ENCODE results near the gene DBH.
A peak's percentile ranks its signal among the peaks of the same experiment; 100 is the strongest.

Gene DBH

DNA sequence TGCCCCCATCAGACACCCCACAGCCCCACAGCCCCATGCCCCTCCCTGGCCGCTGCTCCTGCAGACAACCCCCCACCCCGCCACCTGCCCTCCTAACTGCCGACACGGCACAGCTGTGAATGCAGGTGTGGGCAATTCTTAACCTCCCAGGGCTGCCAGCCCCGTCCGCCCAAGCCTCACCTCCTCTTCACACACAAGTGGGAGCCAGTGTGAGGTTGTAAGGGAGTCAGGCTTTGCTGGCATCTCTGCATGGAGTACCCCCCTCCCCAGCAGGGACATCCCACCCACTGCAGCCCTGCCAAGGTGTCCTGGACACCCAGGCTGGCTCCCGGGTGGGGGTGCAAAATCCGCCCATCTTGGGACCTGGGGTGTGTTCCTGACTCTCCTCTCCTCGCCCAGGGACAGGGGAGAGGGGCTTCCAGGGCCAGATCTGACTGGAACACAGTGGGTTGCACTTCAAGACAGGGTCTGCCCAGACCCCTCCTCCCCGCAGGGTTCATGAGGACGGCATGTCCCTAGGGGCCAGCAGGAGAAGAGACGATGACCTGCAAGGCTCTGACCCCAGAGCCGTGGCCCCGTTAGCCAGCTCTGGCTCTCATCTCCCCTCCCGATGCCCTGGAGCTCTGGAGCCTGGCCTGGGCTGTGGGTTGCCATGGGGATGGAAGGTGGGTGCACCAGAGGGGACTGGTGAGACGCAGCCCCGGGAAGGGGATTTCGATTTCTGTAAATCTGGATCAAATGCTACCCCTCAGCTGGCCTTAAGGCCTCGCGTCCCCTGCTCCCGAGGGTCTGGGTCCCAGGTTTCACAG is 67.6 kb downstream of the DBH start:
- peaks cover 3% of the 10 kb centered on the region for H3K36me3 Mint-ChIP-seq (ENCODE audit: low read depth)
- peaks cover 49% of the 10 kb centered on the region for H3K4me1 Mint-ChIP-seq (ENCODE audit: low read depth)
- DNase-seq, result no peak
- peak overlapping the region; percentile 27 for H3K4me3 Mint-ChIP-seq
- H3K9me3 Mint-ChIP-seq, result no peaks in the 10 kb centered on the region
- H3K27ac Mint-ChIP-seq, result no peak overlapping the region
- no peaks in the 10 kb centered on the region for H3K27me3 Mint-ChIP-seq

DNA sequence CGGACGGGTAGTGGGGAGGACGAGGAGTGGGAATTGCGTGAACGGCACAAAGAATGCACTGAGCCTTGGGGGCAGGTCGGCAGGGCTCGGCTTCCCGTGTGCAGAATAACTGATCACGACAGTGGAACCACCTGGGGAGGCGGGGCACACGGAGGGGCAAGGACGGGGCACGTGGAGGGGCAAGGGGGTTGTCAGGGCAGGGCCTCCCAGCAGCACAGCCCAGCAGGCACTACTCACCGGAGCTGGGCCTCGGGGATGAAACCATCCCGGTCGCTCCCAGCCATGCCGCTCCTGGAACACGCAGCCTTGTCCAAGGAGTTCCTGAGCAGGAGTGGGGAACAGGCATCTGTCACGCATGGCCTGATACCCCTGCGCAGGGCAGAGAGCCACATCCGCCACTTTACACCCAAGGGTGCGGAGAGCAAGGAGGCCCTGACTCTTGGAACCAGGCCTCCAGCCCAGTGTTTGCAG is 68.6 kb downstream of the DBH start:
- Mint-ChIP-seq H3K27me3 (no peaks in the 10 kb centered on the region), H3K27ac (peak overlapping the region; percentile 22), H3K4me3 (no peak overlapping the region), H3K36me3 (ENCODE audit: low read depth) (peaks cover 3% of the 10 kb centered on the region), H3K4me1 (ENCODE audit: low read depth) (peaks cover 54% of the 10 kb centered on the region), H3K9me3 (no peaks in the 10 kb centered on the region)
- no peak for DNase-seq

DNA sequence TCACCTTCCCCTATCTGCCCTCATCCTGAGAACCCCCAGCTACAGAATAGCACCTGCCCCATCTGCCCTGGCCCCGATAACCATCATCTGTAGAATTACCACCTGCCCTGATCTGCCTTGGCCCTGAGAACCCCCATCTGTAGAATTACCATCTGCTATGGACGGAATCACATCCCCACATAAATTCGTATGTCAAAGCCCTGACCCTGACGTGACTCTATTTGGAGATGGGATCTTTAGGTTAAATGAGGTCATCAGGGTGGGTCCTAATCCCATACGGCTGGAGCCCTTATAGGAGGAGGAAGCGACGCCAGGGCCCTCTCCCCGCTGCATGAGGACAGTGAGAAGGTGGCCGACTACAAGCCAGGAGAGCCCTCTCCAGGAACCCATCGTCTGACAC is 69.4 kb downstream of the DBH start:
- DNase-seq, result no peak
- Mint-ChIP-seq H3K27ac (no peak overlapping the region), H3K36me3 (ENCODE audit: low read depth) (peaks cover 3% of the 10 kb centered on the region), H3K4me1 (ENCODE audit: low read depth) (peaks cover 54% of the 10 kb centered on the region), H3K4me3 (no peak overlapping the region), H3K27me3 (no peaks in the 10 kb centered on the region), H3K9me3 (no peaks in the 10 kb centered on the region)

DNA sequence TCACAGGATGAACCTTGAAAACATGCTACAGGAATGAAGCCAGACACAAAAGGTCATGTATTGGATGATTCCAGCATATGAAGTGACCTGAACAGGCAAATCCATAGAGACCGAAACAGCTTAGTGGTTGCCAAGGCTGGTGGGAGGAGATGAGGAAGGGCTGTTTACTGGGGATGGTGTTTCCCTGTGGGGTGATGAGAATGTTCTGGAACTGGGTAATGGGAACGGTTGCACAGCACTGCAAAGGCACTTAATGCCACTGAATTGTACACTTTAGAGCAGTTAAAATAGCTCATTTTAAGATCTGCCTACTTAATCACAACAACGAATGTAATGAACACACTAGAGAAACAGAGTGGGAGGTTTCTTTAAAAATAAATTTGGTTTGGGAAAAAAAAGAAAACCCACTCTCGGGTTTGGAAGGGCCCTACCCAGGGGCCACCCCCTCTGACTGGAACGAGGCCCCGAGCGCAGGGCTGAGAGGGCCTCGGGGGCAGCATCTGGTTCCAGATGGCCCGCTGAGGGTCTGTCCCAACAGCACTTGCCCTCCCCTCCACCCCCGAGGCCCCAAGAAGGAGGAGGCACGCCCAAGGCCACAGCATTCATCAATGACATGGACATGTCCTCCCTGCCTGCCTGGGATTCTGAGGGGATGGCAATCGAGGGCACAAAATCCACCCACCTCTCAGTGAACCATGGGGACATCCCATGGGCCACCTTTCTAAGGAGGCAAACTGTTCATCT is 70.3 kb downstream of the DBH start:
- peaks cover 45% of the 10 kb centered on the region for H3K4me1 Mint-ChIP-seq (ENCODE audit: low read depth)
- H3K4me3 Mint-ChIP-seq, result no peak overlapping the region
- no peaks in the 10 kb centered on the region for H3K27me3 Mint-ChIP-seq
- no peaks in the 10 kb centered on the region for H3K36me3 Mint-ChIP-seq (ENCODE audit: low read depth)
- no peak for DNase-seq
- no peaks in the 10 kb centered on the region for H3K9me3 Mint-ChIP-seq
- H3K27ac Mint-ChIP-seq, result no peak overlapping the region

DNA sequence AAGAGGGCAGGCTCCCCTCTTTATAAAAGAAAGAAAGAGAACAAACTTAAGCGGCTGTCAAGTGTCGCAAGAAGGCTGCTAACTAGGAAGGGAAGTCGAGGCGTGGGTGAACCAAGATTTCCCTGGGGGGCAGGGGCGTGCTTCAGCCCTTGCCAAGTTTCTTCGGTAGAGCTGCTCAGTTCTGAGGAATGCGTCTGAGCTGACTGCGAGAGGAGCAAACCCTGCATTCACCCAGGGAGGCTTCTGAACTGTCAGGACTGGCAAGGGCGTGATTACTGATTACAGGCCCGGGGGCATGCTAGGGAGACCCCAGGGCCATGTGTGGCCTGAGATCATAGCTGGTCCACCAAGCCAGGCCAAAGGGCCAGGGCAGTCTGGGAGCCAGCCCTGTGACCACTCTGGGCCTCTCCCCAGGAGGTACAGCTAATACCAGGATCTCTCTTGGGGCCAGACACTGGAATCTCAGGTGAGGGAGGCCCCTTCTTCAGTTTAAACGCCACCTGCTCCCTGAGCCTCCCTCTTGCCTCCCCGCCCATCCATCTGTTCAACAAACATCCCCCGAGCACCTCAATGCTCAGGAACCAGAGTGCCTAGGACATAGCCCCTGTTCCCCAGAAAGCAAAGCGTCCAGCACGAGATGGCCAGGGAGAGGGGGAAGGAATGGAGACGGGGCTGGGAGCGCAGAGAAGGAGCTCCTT is 71.1 kb downstream of the DBH start:
- Mint-ChIP-seq H3K4me1 (ENCODE audit: low read depth) (peaks cover 39% of the 10 kb centered on the region), H3K27ac (no peak overlapping the region), H3K27me3 (no peaks in the 10 kb centered on the region), H3K36me3 (ENCODE audit: low read depth) (no peaks in the 10 kb centered on the region), H3K4me3 (no peak overlapping the region), H3K9me3 (no peaks in the 10 kb centered on the region)
- DNase-seq, result no peak

DNA sequence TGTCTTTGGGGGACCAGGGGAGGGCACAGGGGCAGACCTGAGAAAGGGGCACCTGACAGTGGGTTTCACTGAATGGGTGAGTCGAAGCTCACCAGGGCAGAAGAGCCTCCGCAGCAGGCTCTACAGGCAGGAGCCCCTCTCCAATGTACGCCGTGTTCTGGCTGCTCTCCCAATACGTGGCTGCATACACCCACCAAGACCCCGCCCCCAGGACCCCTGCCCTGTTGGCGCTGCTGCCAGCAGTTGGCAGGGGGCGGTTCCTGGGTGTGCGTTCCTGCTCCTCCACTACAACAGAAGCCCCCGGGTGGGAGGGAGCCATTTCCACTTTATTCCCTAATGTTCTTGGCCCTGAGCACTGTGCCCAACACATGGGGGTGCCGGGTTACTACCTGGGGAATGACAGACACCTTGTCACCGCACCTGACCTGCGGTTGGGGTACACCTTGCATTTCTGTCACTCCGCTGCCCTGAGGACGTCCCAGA is 71.6 kb downstream of the DBH start:
- peaks cover 33% of the 10 kb centered on the region for H3K4me1 Mint-ChIP-seq (ENCODE audit: low read depth)
- no peak overlapping the region for H3K27ac Mint-ChIP-seq
- no peaks in the 10 kb centered on the region for H3K27me3 Mint-ChIP-seq
- H3K4me3 Mint-ChIP-seq, result no peak overlapping the region
- no peak for DNase-seq
- H3K36me3 Mint-ChIP-seq (ENCODE audit: low read depth), result no peaks in the 10 kb centered on the region
- H3K9me3 Mint-ChIP-seq, result no peaks in the 10 kb centered on the region

DNA sequence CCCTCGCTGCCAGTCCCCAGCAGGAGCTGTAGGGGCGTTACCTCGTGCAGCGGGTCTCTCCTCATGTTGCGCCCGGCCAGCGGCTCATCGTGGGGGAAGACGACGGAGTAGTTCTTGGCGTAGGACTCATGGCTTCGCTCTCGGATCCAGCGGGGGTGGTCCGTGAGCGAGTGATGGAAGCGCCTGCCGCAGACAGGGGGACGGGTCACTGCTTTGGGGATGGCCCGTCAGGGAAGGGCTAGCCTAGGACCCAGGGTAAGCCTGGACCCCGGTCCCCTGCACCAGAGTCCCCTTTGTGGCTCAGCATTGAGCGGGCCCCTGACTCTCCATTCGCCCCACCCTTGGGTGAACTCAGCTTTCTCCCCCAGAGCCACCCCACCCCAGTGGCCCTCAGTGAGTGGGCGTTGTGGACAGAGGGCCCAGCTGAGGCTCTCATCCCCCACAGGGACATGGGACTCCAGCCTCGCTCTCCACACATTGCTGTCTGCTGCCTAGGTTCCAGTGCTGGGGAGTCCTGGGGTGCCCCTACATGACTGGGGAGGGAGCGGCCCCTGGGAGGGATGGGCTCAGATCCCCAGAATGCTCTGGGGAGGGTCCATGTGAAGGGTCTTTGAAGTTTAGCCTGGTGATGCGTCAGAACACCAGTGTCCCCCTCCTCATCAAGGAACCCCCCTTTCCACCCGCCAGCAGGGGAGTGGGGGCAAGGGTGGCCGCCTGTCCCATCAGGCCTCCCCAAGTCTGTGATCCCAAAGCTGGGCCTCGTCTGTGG is 72.3 kb downstream of the DBH start:
- Mint-ChIP-seq H3K4me3 (no peak overlapping the region), H3K27ac (no peak overlapping the region), H3K36me3 (ENCODE audit: low read depth) (no peaks in the 10 kb centered on the region), H3K9me3 (no peaks in the 10 kb centered on the region), H3K4me1 (ENCODE audit: low read depth) (peaks cover 32% of the 10 kb centered on the region), H3K27me3 (no peaks in the 10 kb centered on the region)
- no peak for DNase-seq

Measured in activated T-cell treated with anti-CD3 and anti-CD28 coated beads, Interleukin-2, amount 50 U/mL, for 24 hours (primary cell).